Regular cardiac myocyte (primary cell): Measurements from ENCODE around the gene SLC2A1. TPM values are rescaled to one million over a fixed set of nuclear protein-coding genes. Genes with fewer than 3 reads are reported as not detected.

Source experiments
- total RNA-seq: library from RNA; depleted of rRNA; stranded (reverse); fragments of >200 nt; gene quantifications from 2 replicates; pipeline ENCODE4 v1.2.3, GENCODE V29; 2014

SLC2A1 gene
- 192 and 231 TPM in 2 replicates for total RNA-seq

GRCh38 chr1:42958488-42959319 lies at the start of gene SLC2A1:
Gene SLC2A1, minus strand, starts transcription at chr1:42958868. Its CDS starts 217 bp downstream, at chr1:42958651.

Other genes with a start within 250 kb of the SLC2A1 start
- under 0.01 TPM in 1 of 2 replicates, not detected in the other for gene CLDN19, start 218.6 kb downstream of the SLC2A1 start, total RNA-seq
- 111 and 118 TPM in 2 replicates for gene P3H1, start 191.8 kb downstream of the SLC2A1 start, total RNA-seq
- gene C1orf50, start 191.6 kb downstream of the SLC2A1 start, total RNA-seq, result 5.0 and 5.9 TPM in 2 replicates
- gene TMEM269, start 173.9 kb downstream of the SLC2A1 start, total RNA-seq, result under 0.01 TPM in 1 of 2 replicates, not detected in the other
- 5.2 and 12.4 TPM in 2 replicates for gene ERMAP, start 141.7 kb downstream of the SLC2A1 start, total RNA-seq
- gene SVBP, start 141.5 kb downstream of the SLC2A1 start, total RNA-seq, result 9.9 and 11.5 TPM in 2 replicates
- gene ZNF691, start 112.3 kb downstream of the SLC2A1 start, total RNA-seq, result 8.4 and 13.2 TPM in 2 replicates
- gene EBNA1BP2, start 213.4 kb upstream of the SLC2A1 start, total RNA-seq, result 59.5 and 210 TPM in 2 replicates
- 0.19 and 0.28 TPM in 2 replicates for gene CFAP57, start 213.5 kb upstream of the SLC2A1 start, total RNA-seq